CD4-positive, alpha-beta T cell treated with Interleukin-2 at 100 ng/mL for 4 hours (primary cell): ENCODE data around the gene LMCD1.

Experiments used
- DNase-seq: peaks from one replicate; pipeline ENCODE4 v3.0.0-alpha.2; 2020; ENCODE audit warnings: low spot score

The LMCD1 gene

DNA sequence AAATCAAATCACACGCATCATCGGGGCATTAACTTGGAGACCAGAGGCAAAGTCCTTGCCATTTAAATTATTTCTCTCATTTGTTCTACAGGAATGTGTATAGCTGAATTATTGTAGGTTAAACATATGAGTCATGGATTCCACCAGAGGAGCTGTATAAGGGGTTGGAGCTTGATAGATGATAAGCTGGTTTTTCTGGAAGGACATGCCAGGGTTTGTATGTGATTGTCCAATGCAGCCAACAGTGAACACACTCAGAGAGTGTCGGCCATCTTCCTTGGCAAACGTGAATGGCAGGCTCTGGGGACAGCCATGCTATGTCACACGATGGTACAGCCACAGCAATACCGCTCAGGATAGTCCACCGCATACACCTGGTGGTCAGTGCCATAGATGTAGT, 117.9 kb downstream of the LMCD1 start:
- no peak for DNase-seq

DNA sequence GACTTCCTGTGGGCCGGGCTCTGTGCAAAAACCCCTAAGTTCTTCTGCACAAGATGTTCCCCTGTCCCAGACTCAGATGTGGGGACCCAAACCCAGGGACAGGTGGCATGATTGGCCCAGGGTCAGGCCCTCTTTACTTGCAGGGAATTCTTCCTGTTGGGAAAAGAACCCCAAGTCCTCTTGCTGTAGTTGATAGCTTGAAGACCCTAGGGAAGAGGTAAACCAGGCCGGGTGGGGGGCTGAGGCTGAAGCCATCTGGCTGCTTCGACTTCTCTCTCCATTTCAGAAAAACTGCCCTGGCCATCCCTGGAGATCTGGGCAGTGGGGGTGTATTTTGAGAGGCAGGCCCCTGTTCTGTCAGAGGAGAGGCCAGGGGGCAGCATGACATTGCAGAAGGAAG, 119.5 kb downstream of the LMCD1 start:
- no peak for DNase-seq

DNA sequence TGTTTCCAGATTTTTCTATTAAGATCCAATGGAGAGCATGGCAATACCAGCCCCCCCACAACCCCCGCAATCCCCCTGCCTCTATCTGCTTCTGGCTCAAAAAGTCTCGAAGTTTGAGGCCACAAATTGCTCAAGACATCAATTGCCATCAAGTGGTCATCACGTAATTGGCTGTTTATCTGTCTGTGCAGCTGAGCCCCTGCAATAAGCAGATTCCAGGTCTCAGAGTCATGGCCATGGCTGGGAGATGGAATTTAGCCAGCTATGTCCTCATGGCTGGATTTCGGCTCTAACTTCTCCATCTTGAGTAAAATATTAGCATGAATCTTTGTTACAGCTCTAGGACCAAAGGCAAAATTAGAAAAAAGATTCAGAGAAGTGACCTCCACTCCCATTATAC, 120.2 kb downstream of the LMCD1 start:
- no peak for DNase-seq

DNA sequence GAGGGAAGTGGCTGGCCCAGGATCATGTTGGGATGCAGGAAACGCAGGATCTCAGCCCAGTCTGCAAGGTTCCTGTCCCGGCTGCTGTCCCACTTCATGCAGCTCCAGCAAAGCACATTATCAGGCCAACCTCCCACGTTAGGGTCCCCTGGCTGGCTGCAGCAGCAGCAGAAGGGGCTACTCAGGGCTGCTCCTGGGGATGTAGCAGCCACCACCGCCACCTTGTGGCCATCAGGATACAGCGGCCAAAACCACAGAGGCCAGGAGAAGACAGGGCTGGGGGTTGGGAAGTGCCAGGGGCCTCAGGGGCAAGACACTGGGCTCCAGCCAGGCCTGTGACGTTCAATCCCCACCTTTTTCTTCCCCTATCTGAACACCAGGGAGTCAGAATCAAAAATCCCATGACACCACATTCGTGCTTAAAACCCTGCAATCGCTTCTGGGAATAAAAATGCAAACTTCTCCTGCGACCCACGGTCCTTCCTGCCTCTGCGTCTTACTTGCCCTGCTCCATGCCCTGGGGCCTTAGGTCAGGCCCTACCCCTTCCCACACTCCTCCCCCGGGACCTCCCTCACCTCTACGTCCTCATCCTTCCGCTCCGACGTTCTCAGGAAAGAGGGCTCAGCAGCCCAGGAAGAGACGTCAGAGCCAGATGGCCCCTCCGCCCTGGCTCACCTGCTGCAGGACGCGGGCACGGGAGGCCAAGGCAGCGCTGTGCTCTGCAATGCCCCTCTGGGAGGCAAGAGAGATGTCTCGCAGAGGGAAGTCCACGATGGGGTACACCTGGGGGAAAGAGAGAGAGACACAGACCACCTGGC, 121.5 kb downstream of the LMCD1 start:
- DNase-seq = peak; percentile 53

DNA sequence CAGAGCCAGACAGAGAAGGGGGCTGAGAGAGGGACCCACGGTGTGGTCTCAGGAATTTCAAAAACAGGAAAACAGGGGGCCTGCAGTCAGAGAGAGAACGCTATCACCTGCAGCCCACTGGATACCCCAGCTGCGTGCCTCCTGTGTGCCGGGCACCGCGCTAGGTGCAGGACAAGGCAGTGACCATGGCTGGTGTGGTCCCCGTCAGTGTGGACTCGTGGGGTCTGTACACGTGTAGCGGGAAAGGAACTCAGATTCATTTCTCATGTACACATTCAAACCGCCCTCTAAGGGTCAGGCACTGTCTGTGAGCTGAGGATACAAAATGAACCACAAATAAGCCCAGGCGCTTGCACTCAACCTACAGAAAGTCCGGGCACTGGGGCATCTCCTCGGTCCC, 122.1 kb downstream of the LMCD1 start:
- no peak for DNase-seq
